Retinal pigment epithelial cell (primary cell): ENCODE data around the gene TBL1Y.

Experiments used
- DNase-seq: peaks from one replicate; pipeline ENCODE4 v3.0.0-alpha.2; 2010; ENCODE audit warnings: low read depth
- H3K4me3 ChIP-seq: 2 replicates; pipeline ENCODE4 v1.5.1; 2011; ENCODE audit warnings: mild to moderate bottlenecking, low read length, control low read depth, moderate library complexity
- CTCF ChIP-seq: conservative IDR thresholded peaks from 2 replicates; pipeline ENCODE4 v1.5.1; 2011; ENCODE audit warnings: low read depth, low read length, control low read depth, inconsistent platforms

TBL1Y gene

GRCh38 chrY:7107179-7107578 lies 196.7 kb downstream of the TBL1Y start:
- DNase-seq, result no peak
- no peak for TF ChIP-seq CTCF
- no peak overlapping the region for H3K4me3 ChIP-seq

GRCh38 chrY:7110086-7110485 lies 199.6 kb downstream of the TBL1Y start:
- TF ChIP-seq CTCF, result no peak
- no peak for DNase-seq
- H3K4me3 ChIP-seq, result no peak overlapping the region

- DNase-seq, result no peak
- H3K4me3 ChIP-seq, result no peak overlapping the region
- no peak for TF ChIP-seq CTCF
Observed at GRCh38 chrY:7115871-7116270, 205.4 kb downstream of the TBL1Y start.

- no peak for TF ChIP-seq CTCF
- no peak overlapping the region for H3K4me3 ChIP-seq
- no peak for DNase-seq
Observed at GRCh38 chrY:7122202-7122601, 211.7 kb downstream of the TBL1Y start.

GRCh38 chrY:7125136-7126056 lies 214.9 kb downstream of the TBL1Y start:
- no peak overlapping the region for H3K4me3 ChIP-seq
- no peak for DNase-seq
- TF ChIP-seq CTCF, result no peak

- DNase-seq, result no peak
- no peak for TF ChIP-seq CTCF
- no peak overlapping the region for H3K4me3 ChIP-seq
Observed at GRCh38 chrY:7128211-7128610, 217.7 kb downstream of the TBL1Y start.
